NCI-H2196 treated with DMSO at 0.1 percent for 48 hours (cell line): ENCODE results near the gene KCTD8.

Experiments
- DNase-seq: peaks from one replicate; lab custom pipeline; 2025; ENCODE audit not compliant: unreplicated experiment; lab: John Stamatoyannopoulos, UW

Gene KCTD8

GRCh38 chr4:44448521-44449461 is at the start of gene KCTD8:
KCTD8 (minus strand) TSS chr4:44448809.
- peak; percentile 60 for DNase-seq

GRCh38 chr4:44494810-44495701 is 46.4 kb upstream of the KCTD8 start:
- no peak for DNase-seq

- no peak for DNase-seq
These were observed 45.3 kb upstream of the KCTD8 start for GRCh38 chr4:44493924-44494323.

GRCh38 chr4:44487341-44487740 is 38.7 kb upstream of the KCTD8 start:
- DNase-seq, result no peak

- no peak for DNase-seq
These were observed 31.1 kb upstream of the KCTD8 start for GRCh38 chr4:44479731-44480130.

- no peak for DNase-seq
These were observed 13.7 kb upstream of the KCTD8 start for GRCh38 chr4:44462259-44462658.

GRCh38 chr4:44447563-44448504 is 775 bp downstream of the KCTD8 start:
- DNase-seq, result no peak

GRCh38 chr4:44446801-44447562 is 1.6 kb downstream of the KCTD8 start:
- DNase-seq, result no peak

GRCh38 chr4:44446191-44446590 is 2.4 kb downstream of the KCTD8 start:
- DNase-seq, result no peak

GRCh38 chr4:44438687-44439086 is 9.9 kb downstream of the KCTD8 start:
- no peak for DNase-seq

- DNase-seq, result no peak
These were observed 14.4 kb downstream of the KCTD8 start for GRCh38 chr4:44434247-44434646.

GRCh38 chr4:44425614-44426208 is 22.9 kb downstream of the KCTD8 start:
- DNase-seq, result no peak

- DNase-seq, result no peak
These were observed 25.7 kb downstream of the KCTD8 start for GRCh38 chr4:44422912-44423311.

GRCh38 chr4:44421330-44422065 is 27.1 kb downstream of the KCTD8 start:
- DNase-seq, result no peak

GRCh38 chr4:44415251-44415650 is 33.4 kb downstream of the KCTD8 start:
- no peak for DNase-seq

GRCh38 chr4:44368413-44369167 is 80.0 kb downstream of the KCTD8 start:
- no peak for DNase-seq

- no peak for DNase-seq
These were observed 94.4 kb downstream of the KCTD8 start for GRCh38 chr4:44354172-44354571.

GRCh38 chr4:44351069-44351468 is 97.5 kb downstream of the KCTD8 start:
- DNase-seq, result no peak
